ENCODE measurements around the gene PRKAB1. TPM values are rescaled to one million over a fixed set of nuclear protein-coding genes. Genes with fewer than 3 reads are reported as not detected.

PRKAB1 gene
- total RNA-seq, 1 experiment from 2014 or later: 32.3 TPM

- TF ChIP-seq USF2 (CRISPR knock-in tag; IDR thresholded peaks at IDR 0.05) (no peak), SMAD3 (CRISPR knock-in tag; IDR thresholded peaks at IDR 0.05; ENCODE audit: borderline replicate concordance) (no peak), ETV6 (CRISPR knock-in tag; IDR thresholded peaks at IDR 0.05) (no peak), ATF2 (CRISPR knock-in tag; IDR thresholded peaks at IDR 0.05; ENCODE audit: borderline replicate concordance, low read depth) (no peak), TEAD1 (CRISPR knock-in tag; IDR thresholded peaks at IDR 0.05) (no peak), E2F4 (CRISPR knock-in tag; IDR thresholded peaks at IDR 0.05; ENCODE audit: borderline replicate concordance, low read depth) (no peak), CDX4 (CRISPR knock-in tag; IDR thresholded peaks at IDR 0.05; ENCODE audit: borderline replicate concordance) (no peak), PREB (CRISPR knock-in tag; IDR thresholded peaks at IDR 0.05; ENCODE audit: borderline replicate concordance) (no peak), ATF3 (CRISPR knock-in tag; conservative IDR thresholded peaks at IDR 0.05) (no peak), KAT7 (CRISPR knock-in tag; IDR thresholded peaks at IDR 0.05; ENCODE audit: borderline replicate concordance) (no peak), CTCF (IDR thresholded peaks at IDR 0.05) (no peak)
Measured at GRCh38 chr12:119673634-119674033, 5.7 kb downstream of the PRKAB1 start (continued).

- CTCF ChIA-PET: no interaction called here
- peaks cover 15% of the 10 kb centered on the region for H3K4me1 Mint-ChIP-seq
- H3K36me3 Mint-ChIP-seq: peaks cover 94% of the 10 kb centered on the region
- POLR2A ChIA-PET: no interaction called here
- no peak overlapping the region for H3K4me3 Mint-ChIP-seq
- ATAC-seq (no peak), DNase-seq (ENCODE audit: low spot score) (no peak)
- H3K27ac Mint-ChIP-seq: no peak overlapping the region
- no peaks in the 10 kb centered on the region for H3K9me3 Mint-ChIP-seq
- H3K27me3 Mint-ChIP-seq (ENCODE audit: low read depth): no peaks in the 10 kb centered on the region
- TF ChIP-seq ZNF423 (CRISPR knock-in tag; IDR thresholded peaks at IDR 0.05) (no peak), JAZF1 (CRISPR knock-in tag; IDR thresholded peaks at IDR 0.05) (no peak), ZNF532 (CRISPR knock-in tag; IDR thresholded peaks at IDR 0.05; ENCODE audit: borderline replicate concordance) (no peak), GRHL2 (CRISPR knock-in tag; IDR thresholded peaks at IDR 0.05; ENCODE audit: insufficient replicate concordance, severe bottlenecking) (no peak), AFF4 (CRISPR knock-in tag; IDR thresholded peaks at IDR 0.05; ENCODE audit: borderline replicate concordance) (no peak), KAT7 (CRISPR knock-in tag; IDR thresholded peaks at IDR 0.05; ENCODE audit: borderline replicate concordance) (no peak), ZBTB21 (CRISPR knock-in tag; IDR thresholded peaks at IDR 0.05; ENCODE audit: borderline replicate concordance) (no peak), E2F1 (CRISPR knock-in tag; IDR thresholded peaks at IDR 0.05) (no peak)
Measured at GRCh38 chr12:119674560-119674959, 6.6 kb downstream of the PRKAB1 start.
